NOMO-1 treated with DMSO at 0.1 percent for 48 hours (cell line): ENCODE data around the gene FAM13A.
"Not testable (repeated sequence)": the region's sequence is repeated elsewhere in the genome, so short reads cannot be mapped to it uniquely, and the experiment has no call there.

ENCODE experiments used
- DNase-seq: peaks from one replicate; lab custom pipeline; 2025; ENCODE audit not compliant: unreplicated experiment; lab: John Stamatoyannopoulos, UW

Gene FAM13A

GRCh38 chr4:89000844-89001360, 56.1 kb downstream of the FAM13A start:
- no peak for DNase-seq

- no peak for DNase-seq
Observed at GRCh38 chr4:89000382-89000781, 56.6 kb downstream of the FAM13A start.

DNA sequence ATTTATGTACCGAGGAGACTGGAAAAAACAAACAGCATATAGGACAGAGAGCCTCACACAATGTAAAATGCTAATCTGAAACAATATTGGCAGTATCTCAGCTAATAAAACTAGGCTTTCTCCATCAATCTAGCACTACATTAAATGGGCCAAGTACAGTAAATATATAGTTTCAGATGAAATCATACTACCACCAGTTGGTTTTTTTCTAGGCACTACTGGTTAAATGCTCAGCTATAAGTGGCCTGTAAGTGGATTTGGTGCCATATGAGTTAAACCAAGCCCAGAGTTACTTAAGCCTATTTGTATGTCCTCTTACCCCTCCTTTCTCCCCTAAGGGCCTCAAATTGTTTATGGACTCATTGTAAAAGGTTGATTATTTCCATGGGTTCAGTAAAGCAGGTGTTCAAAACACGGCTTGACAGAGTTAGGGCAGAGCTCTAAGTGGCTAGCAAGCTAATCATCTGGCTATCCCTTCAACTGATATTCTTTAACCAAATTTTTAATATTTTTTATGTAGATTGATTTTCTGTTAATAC, 57.5 kb downstream of the FAM13A start:
- DNase-seq: no peak

- no peak for DNase-seq
Observed at GRCh38 chr4:88998891-88999290, 58.1 kb downstream of the FAM13A start.

DNA sequence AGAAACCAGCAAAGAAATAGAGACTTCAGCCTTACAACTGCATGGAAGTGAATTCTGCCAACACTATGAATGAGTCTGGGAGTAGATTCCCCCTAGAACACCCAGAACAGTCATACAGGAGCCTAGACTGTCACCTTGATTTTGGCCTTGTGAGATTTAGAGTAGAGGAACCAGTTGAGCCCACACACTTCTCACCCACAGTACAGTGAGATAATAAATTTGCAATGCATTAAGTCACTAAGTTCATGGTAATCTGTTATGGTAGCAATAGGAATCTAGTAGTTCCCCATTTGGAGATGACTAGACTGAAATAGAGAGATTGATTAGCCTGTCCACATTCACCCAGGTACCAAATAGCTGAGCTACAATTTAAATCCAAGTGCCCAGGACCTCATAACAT, 59.0 kb downstream of the FAM13A start:
- no peak for DNase-seq

- DNase-seq: no peak
Observed at GRCh38 chr4:88995874-88996273, 61.1 kb downstream of the FAM13A start.

DNA sequence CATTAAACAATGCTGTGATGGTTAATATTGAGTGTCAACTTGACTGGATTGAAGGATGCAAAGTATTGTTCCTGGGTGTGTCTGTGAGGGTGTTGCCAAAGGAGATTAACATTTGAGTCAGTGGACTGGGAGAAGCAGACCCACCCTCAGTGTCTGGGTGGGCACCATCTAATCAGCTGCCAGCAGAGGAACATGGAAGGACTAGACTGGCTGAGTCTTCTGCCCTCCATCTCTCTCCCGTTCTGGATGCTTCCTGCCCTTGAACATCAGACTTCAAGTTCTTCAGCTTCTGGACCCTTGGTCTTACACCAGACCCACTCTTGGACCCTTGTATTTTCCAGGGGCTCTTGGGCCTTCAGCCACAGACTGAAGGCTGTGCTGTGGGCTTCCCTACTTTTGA, 61.7 kb downstream of the FAM13A start:
- DNase-seq: not testable (repeated sequence)

DNA sequence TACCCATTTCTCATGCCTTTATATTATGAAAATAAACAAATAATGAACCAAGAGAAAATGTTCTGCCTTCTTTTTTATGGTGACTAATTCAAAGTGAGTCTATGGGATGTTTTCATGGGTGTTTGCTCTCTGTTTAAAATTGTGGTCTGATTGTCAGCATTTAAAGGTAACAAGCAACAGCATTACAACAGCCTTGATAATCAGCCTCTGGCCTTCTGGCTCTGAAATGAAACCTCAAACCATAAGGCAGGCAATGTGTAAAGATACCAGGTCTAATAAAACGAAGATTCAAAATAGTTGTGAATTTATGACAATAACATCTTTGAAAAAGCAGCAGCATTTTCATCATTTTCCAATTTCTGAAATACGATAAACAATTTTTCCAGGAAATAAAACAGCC, 63.7 kb downstream of the FAM13A start:
- DNase-seq: no peak

DNA sequence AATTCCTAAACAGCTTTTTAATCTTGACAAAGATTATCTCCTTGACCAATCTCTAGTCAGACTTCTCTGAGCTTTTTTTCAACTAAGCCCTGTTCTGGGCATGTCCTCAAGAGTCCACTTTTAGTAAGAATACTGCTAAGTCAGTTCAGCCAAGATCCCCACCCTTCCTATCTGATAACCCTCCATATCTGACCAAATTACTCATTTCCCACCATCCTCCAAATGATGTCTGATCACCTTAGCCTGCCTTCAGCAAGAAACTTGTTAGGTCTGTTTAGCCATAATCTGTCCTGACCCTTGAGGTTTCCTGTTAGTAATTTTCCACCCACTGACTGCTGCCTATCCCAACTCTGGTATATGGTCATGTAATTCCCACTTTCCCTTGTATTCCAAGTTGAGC, 65.2 kb downstream of the FAM13A start:
- DNase-seq: no peak

- DNase-seq: no peak
Observed at GRCh38 chr4:88989990-88990389, 67.0 kb downstream of the FAM13A start.

GRCh38 chr4:88985088-88985773, 71.8 kb downstream of the FAM13A start:
- DNase-seq: no peak

DNA sequence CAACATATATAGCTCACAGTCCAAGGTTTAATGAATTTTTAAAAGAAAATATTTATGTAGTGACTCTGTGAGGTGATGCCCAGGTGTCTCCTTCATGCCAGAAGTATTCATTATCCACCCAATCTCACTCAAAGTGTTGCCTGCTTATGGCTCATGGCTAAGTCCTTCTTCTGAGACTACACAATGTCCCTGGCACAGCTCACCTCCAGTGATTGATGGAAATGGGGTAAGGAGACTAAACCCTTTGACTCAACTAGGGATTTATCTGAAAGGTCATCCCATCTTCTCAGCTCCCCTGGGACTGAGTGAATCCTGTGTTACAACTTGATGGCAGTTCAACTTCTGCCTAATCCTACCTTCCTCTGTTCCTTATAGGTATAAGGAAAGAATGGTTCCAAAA, 74.2 kb downstream of the FAM13A start:
- DNase-seq: no peak

DNA sequence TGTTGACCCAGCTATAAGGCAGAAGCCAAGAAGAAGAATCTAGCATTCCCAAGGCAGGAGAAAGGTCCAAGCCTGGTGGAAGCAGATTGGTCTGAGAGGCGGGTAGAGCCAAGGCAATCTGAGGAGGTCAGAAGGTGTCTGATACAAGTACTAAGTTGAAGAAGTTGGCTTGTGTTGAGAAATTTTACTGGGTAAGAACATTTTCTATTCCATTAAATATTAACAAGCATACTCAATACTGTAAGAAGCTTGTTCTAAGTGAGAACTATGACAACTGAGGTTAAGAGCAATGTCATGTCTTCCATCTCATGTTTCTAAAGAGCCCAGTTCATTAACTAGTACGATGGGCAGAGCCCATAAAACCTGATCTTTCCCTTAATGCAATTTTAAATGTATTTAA, 75.0 kb downstream of the FAM13A start:
- DNase-seq: no peak

DNA sequence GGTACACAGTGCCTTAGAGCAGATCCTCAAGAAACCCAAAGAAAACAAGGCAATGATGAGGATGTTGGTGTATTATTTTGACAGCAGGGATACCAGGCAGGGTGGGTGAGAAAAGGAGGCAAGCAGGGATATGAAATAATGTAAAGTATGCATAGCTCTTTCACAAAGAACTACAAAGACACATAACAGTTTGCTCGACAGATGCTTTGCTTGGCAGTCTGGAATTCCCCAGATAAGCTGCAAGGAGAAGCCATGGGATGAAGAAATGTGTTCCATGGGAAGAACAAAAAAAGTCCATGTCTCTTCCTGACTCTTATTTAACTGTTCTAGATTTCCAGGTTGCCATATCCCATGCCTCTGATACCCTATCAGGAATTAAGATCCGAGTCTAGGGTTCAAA, 75.4 kb downstream of the FAM13A start:
- no peak for DNase-seq

- DNase-seq: no peak
Observed at GRCh38 chr4:88979276-88979675, 77.7 kb downstream of the FAM13A start.

GRCh38 chr4:88976775-88977035, 80.3 kb downstream of the FAM13A start:
- no peak for DNase-seq

- DNase-seq: no peak
Observed at GRCh38 chr4:88975958-88976774, 80.8 kb downstream of the FAM13A start.

GRCh38 chr4:88971536-88971935, 85.4 kb downstream of the FAM13A start:
- DNase-seq: no peak

DNA sequence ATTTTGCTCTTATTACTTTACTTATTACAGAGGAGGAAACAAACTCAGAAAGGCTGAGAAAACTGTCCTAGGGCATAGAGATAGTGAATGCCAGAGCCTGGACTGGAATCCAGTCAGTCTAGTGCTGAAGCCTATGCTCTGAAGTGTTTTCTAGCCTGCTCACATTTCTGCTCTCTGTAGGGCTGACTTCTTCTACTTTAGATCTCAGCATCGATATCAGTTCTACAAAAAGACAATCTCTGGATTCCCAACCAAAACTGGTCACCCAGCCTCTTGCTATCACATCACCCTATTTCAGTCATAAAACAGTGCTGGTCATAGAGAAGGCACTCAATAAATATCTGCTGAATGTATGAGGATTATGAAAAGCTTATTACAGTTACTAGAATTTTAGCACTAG, 87.2 kb downstream of the FAM13A start:
- no peak for DNase-seq

GRCh38 chr4:88969271-88969670, 87.7 kb downstream of the FAM13A start:
- no peak for DNase-seq

DNA sequence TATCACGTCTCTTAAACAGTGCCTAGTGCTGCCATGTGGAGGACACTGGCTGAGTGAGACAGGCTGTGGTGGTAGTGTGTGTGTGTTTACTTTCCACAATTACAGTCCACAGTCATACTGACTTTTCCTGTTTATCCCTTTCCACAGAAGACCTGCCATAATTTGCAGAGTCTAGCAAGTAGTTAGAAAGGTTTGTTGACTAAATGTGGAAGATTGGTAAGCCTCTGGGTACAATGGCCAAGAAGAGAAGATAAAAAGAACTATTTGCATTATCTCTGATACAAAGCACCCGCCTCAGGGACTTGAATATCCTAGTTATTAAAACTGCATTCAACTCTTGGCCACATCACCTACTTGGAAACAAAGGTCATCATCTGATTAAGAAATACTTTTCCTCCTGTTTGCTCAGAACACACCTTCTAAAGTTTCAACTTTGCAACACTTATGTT, 89.1 kb downstream of the FAM13A start:
- no peak for DNase-seq

DNA sequence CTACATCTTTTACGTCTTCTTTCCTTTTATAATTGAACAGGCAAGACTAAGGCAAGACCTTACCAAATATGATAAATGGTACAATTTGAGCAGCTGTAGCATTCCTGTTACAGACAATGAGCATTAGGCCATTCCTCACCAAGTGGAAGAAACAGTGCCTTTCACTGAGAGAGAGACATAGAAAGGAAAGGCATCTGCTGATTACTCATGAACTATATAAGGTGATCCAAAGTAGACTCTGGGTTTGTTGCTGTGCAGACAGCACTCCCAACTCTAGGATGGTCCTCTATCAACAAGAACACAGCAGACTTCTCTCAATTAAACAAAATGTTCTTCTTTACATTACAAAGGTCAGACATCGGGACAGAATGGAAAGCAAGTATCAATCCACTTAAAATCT, 91.9 kb downstream of the FAM13A start:
- no peak for DNase-seq
